ENCODE data around the gene DAAM1.

DNA sequence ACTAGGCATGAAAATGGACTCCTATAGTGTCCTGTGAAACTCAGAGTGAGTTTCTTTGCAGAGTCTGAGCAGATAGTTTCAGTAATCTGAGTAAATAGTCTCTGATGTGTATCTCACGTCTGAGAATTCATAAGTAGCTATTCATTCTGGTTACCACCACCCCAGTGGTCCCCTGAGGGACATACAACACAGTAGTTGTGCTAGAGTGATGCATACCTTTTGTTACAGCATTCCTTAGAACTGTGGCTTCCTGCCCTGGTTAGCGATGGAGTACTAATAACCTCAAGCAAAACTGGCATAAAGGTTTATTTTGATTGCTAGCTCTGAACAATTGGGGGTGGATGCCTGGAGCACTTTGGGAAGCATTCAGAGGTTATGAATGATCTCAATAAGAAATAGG is 114.7 kb downstream of the DAAM1 start:
- no peak for TF ChIP-seq POLR2A (IDR thresholded peaks at IDR 0.05)
- TF ChIP-seq, protein P1, sequence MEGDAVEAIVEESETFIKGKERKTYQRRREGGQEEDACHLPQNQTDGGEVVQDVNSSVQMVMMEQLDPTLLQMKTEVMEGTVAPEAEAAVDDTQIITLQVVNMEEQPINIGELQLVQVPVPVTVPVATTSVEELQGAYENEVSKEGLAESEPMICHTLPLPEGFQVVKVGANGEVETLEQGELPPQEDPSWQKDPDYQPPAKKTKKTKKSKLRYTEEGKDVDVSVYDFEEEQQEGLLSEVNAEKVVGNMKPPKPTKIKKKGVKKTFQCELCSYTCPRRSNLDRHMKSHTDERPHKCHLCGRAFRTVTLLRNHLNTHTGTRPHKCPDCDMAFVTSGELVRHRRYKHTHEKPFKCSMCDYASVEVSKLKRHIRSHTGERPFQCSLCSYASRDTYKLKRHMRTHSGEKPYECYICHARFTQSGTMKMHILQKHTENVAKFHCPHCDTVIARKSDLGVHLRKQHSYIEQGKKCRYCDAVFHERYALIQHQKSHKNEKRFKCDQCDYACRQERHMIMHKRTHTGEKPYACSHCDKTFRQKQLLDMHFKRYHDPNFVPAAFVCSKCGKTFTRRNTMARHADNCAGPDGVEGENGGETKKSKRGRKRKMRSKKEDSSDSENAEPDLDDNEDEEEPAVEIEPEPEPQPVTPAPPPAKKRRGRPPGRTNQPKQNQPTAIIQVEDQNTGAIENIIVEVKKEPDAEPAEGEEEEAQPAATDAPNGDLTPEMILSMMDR (IDR thresholded peaks at IDR 0.05): no peak
